HepG2 (cell line): Measurements from ENCODE around the gene CPNE4. TPM values are rescaled to one million over a fixed set of nuclear protein-coding genes. Genes with fewer than 3 reads are reported as not detected.

ENCODE experiments used
- ATAC-seq: fragments of 200-7000 bp; cut with Tn5 transposase; 3 replicates; pipeline ENCODE4 v1.9.1; 2020; ENCODE audit warnings: mild to moderate bottlenecking, moderate library complexity
- BruUV-seq: library from RNA; stranded (reverse); fragments of 400-500 nt; replicated peaks from 2 replicates; lab custom pipeline; 2021; lab: Mats Ljungman, UMichigan
- CTCF ChIA-PET: fragments of 300-600 bp; formaldehyde crosslinking; extraction: SDS; loops from one replicate; lab custom pipeline; 2021; ENCODE audit warnings: low total read pairs, inconsistent platforms, low intra/inter-chr PET ratio; lab: Yijun Ruan, JAX
- POLR2A ChIA-PET: fragments of 350-600 bp; sonication (Branson Sonifier 250); formaldehyde crosslinking; loops from one replicate; lab custom pipeline; 2020; ENCODE audit warnings: antibody characterized with exemption, inconsistent platforms; lab: Yijun Ruan, JAX
- DNase-seq: peaks from one replicate; pipeline ENCODE4 v3.0.0-alpha.2; 2015; ENCODE audit warnings: low spot score
- FAIRE-seq: peaks from 3 replicates; lab custom pipeline; 2011; peaks lifted over from hg19 to GRCh38; lab: Jason Lieb, UNC
- H2AFZ ChIP-seq: one replicate; pipeline ENCODE4 v1.6.1; 2011; ENCODE audit warnings: low read length, inconsistent platforms
- H3K27ac ChIP-seq: fragments of 300-600 bp; 3 replicates; pipeline ENCODE4 v1.8.0; 2011; ENCODE audit warnings: mixed run types, mild to moderate bottlenecking, mixed read lengths, low read length, inconsistent platforms; ENCODE audit not compliant: insufficient read depth; ENCODE audit errors: extremely low read length
- H3K27me3 ChIP-seq, 2 experiments: fragments of 200-600 bp in 1 of 2; 2 replicates in 1 of 2; 3 replicates in 1 of 2; pipeline versions ENCODE4 v1.6.0 to v1.8.0; 2011; ENCODE audit warnings: low read length in 2 of 2, mild to moderate bottlenecking in 2 of 2, moderate library complexity in 2 of 2, inconsistent platforms in 1 of 2; ENCODE audit not compliant: insufficient read depth in 2 of 2, control insufficient read depth in 1 of 2
- H3K36me3 ChIP-seq, 2 experiments: fragments of 200-600 bp in 1 of 2; replicated peaks in 1 of 2; 2 replicates in 1 of 2; 3 replicates in 1 of 2; pipeline versions ENCODE4 v1.5.1 to v1.8.0; 2011; ENCODE audit warnings: low read length in 2 of 2, inconsistent platforms in 1 of 2; ENCODE audit not compliant: insufficient read depth in 2 of 2, control insufficient read depth in 1 of 2
- H3K4me1 ChIP-seq: 2 replicates; pipeline ENCODE4 v1.5.1; 2012; ENCODE audit warnings: low read length, inconsistent platforms; ENCODE audit not compliant: insufficient read depth
- H3K4me2 ChIP-seq: 2 replicates; pipeline ENCODE4 v1.6.0; 2011; ENCODE audit warnings: low read depth, low read length, inconsistent platforms
- H3K4me3 ChIP-seq, 3 experiments: fragments of 200-600 bp in 1 of 3; sonication (generic), shearing (Covaris generic) in 1 of 3; replicated peaks in 1 of 3; 2 replicates each; pipeline ENCODE4 v1.5.1; 2011 to 2016; ENCODE audit warnings: low read length in 3 of 3, inconsistent platforms in 2 of 3, low read depth in 2 of 3, mild to moderate bottlenecking in 2 of 3, control low read depth in 1 of 3, mixed read lengths in 1 of 3; ENCODE audit not compliant: insufficient read depth in 1 of 3
- H3K79me2 ChIP-seq: one replicate; pipeline ENCODE4 v1.6.1; 2011; ENCODE audit warnings: low read length, inconsistent platforms; ENCODE audit not compliant: insufficient read depth
- H3K9ac ChIP-seq: 2 replicates; pipeline ENCODE4 v1.6.0; 2011; ENCODE audit warnings: mild to moderate bottlenecking, low read depth, low read length, inconsistent platforms; ENCODE audit not compliant: insufficient read depth
- H3K9me3 ChIP-seq: 2 replicates; pipeline ENCODE4 v1.5.1; 2012; ENCODE audit warnings: mild to moderate bottlenecking, low read length
- H4K20me1 ChIP-seq: 2 replicates; pipeline ENCODE4 v1.6.0; 2011; ENCODE audit warnings: inconsistent platforms, mild to moderate bottlenecking, low read length, moderate library complexity; ENCODE audit not compliant: insufficient read depth
- CHD2 ChIP-seq: IDR thresholded peaks from 2 replicates; pipeline ENCODE4 v1.6.1; 2011; ENCODE audit warnings: low read depth, low read length, improper control_type of control experiment
- DR1 ChIP-seq: sonication (generic); formaldehyde crosslinking; IDR thresholded peaks from 2 replicates; pipeline ENCODE4 v1.8.0; 2021; ENCODE audit warnings: mild to moderate bottlenecking, missing genetic modification reagents, inconsistent platforms
- NAIF1 ChIP-seq: sonication (generic); formaldehyde crosslinking; IDR thresholded peaks from 2 replicates; pipeline ENCODE4 v1.5.0; 2020; ENCODE audit warnings: mild to moderate bottlenecking, missing genetic modification reagents, borderline replicate concordance
- SOX13 ChIP-seq, 3 experiments: fragments of 450-650 bp in 1 of 3; sonication (generic) in 1 of 3; formaldehyde crosslinking in 1 of 3; IDR thresholded peaks in 2 of 3; conservative IDR thresholded peaks in 1 of 3; 2 replicates each; pipeline versions ENCODE4 v1.5.0 to v1.6.1; 2016 to 2020; ENCODE audit warnings: antibody characterized with exemption in 1 of 3, mild to moderate bottlenecking in 1 of 3, missing compliant biosample characterization in 1 of 3, missing genetic modification reagents in 1 of 3, moderate library complexity in 1 of 3
- TP53 ChIP-seq: sonication (generic); formaldehyde crosslinking; conservative IDR thresholded peaks from 2 replicates; pipeline ENCODE4 v1.4.0; 2020; ENCODE audit warnings: missing genetic modification reagents
- TRAFD1 ChIP-seq: sonication (generic); formaldehyde crosslinking; IDR thresholded peaks from 2 replicates; pipeline ENCODE4 v1.5.1; 2020; ENCODE audit warnings: missing genetic modification reagents, mild to moderate bottlenecking, borderline replicate concordance
- WIZ ChIP-seq: sonication (generic); formaldehyde crosslinking; IDR thresholded peaks from 2 replicates; pipeline ENCODE4 v1.5.1; 2020; ENCODE audit warnings: mild to moderate bottlenecking, missing genetic modification reagents
- ZC3H13 ChIP-seq: sonication (generic); formaldehyde crosslinking; IDR thresholded peaks from 2 replicates; pipeline ENCODE4 v1.8.1; 2023; ENCODE audit warnings: mild to moderate bottlenecking, missing genetic modification reagents, moderate library complexity
- ZNF720 ChIP-seq: sonication (generic); formaldehyde crosslinking; IDR thresholded peaks from 2 replicates; pipeline ENCODE4 v1.4.0; 2020; ENCODE audit warnings: missing genetic modification reagents
- ZNF75D ChIP-seq: sonication (generic); formaldehyde crosslinking; IDR thresholded peaks from 2 replicates; pipeline ENCODE4 v1.8.1; 2023; ENCODE audit warnings: missing genetic modification reagents, mild to moderate bottlenecking, borderline replicate concordance
- WGBS: methylation state at CpG from one replicate; pipeline ENCODE4 v1.1.6; 2017; ENCODE audit warnings: low lambda C conversion rate; 5-methylcytosine and 5-hydroxymethylcytosine counted together
- in situ Hi-C: cut with HindIII; loops from 2 replicates; pipeline ENCODE4 v1.10.0; 2017; ENCODE audit warnings: low pct_unique_long_range_greater_than_20kb; ENCODE audit not compliant: extremely low pct_ligation_motif_present
- intact Hi-C: fragments of 100-400 bp; cut with micrococcal nuclease; formaldehyde crosslinking; loops from one replicate; pipeline ENCODE4 v1.10.0; 2022; ENCODE audit not compliant: unreplicated experiment
- polyA plus RNA-seq, 8 experiments: library from polyadenylated mRNA; depleted of rRNA in 3 of 8; stranded (reverse) in 7 of 8; unstranded in 1 of 8; fragments of >200 nt; fragmentation: Illumina TruSeq in 4 of 8; extraction: Trizol in 4 of 8; gene quantifications; 2 replicates each; pipeline versions ENCODE4 v1.2.1 to v1.2.3, GENCODE V29; 2011 to 2016; ENCODE audit warnings: low read depth in 4 of 8, missing spikeins in 1 of 8, mixed read lengths in 1 of 8; ENCODE audit not compliant: insufficient read depth in 1 of 8
- total RNA-seq, 5 experiments: library from RNA; depleted of rRNA; stranded (reverse); fragments of >200 nt; fragmentation: Illumina TruSeq; extraction: Trizol; gene quantifications; 2 replicates each; pipeline ENCODE4 v1.2.3, GENCODE V29; 2016; ENCODE audit warnings: low read depth in 1 of 5
- TF ChIP-seq, protein P1 (sequence below): sonication (generic); formaldehyde crosslinking; IDR thresholded peaks from 2 replicates; pipeline ENCODE4 v1.4.0; 2020; ENCODE audit warnings: missing genetic modification reagents, mild to moderate bottlenecking, borderline replicate concordance

The CPNE4 gene
- total and polyA plus RNA-seq, 2 of the 13 experiments (the other 11 are each of a cell fraction or from before 2014, with no cell fraction given): not detected

- CTCF ChIA-PET: no interaction called here
- POLR2A ChIA-PET: no interaction called here
- Histone ChIP-seq H3K4me2 (peak overlapping the region; percentile 89), H2AFZ (peak overlapping the region; percentile 99), H3K36me3 (peaks cover 2 to 19% of the 10 kb centered on the region in 2 experiments; a peak in 3 of 5 replicates), H3K27me3 (peaks cover 0 to 13% of the 10 kb centered on the region in 2 experiments; a peak in 2 of 5 replicates), H4K20me1 (no peaks in the 10 kb centered on the region), H3K4me1 (peaks cover 19% of the 10 kb centered on the region), H3K79me2 (peaks cover 27% of the 10 kb centered on the region), H3K4me3 (peak overlapping the region; percentile 71 to 92 (median 91); a peak in 4 of 6 replicates), H3K9ac (no peak overlapping the region), H3K9me3 (no peaks in the 10 kb centered on the region), H3K27ac (no peak overlapping the region)
- TF ChIP-seq ZNF75D (no peak), TRAFD1 (CRISPR knock-in tag) (no peak)
- in situ Hi-C loops: no loop called here
- intact Hi-C loops: loop anchor here (5.0 kb wide), 1 partner anchor 121 kb away; the partner anchor contains the start of gene NUDT16
- DNase-seq: no peak
- BruUV-seq: no TSS peak
- no peak for ATAC-seq
- no peak for FAIRE-seq
Measured at GRCh38 chr3:131503320-131503635, 531.5 kb downstream of the CPNE4 start.

DNA sequence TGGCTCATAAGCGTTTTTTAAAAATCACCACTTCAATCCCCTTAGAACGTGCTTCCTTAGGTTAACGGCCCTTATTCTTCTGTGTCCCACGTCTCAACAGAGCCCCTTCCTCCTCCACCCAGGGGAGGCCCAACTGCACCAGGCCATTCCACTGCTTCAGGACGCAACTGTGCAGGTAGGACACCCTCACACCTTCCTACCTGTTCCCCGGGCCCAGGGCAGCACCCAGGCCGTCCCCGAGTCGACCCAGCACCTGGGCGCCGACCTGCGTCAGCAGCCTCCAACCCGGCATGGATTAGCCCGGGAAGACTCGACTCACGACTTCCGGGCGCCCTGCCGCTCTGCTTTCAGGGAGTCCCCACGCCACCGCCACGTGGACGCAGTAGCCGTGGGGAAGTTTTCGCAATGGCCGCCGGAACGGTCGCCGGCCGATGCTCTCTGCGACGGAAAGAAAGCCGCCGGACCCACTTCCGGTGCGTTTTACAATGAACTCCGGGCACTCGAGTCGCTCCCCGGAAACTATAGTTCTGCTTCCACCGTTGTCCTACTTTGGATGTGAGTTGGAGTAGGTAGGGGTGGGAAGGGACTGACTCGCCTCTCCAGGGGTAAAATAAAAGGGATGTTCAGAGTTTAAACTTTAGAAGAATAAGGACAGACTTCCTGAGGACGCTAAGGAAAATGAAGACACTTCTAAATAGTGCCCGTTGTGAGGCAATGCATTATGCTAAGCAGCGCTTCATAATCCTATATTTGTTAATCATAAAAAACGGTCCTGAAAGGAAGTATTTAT, 532.1 kb downstream of the CPNE4 start, which contains the start of gene MRPL3:
Gene MRPL3, minus strand, starts transcription at position 442 of the 790 bp plus-strand sequence. Its CDS starts 150 bp downstream, at position 292.
- H3K9ac ChIP-seq: peak within 1 kb of the TSS; percentile 97
- peaks cover 27% of the 10 kb centered on the region for H3K79me2 ChIP-seq
- peaks cover 2 to 23% of the 10 kb centered on the region in 2 experiments; a peak in 3 of 5 replicates for H3K36me3 ChIP-seq
- no TSS peak for BruUV-seq
- CTCF ChIA-PET: no interaction called here
- intact Hi-C loops: loop anchor here (5.0 kb wide), 1 partner anchor 120 kb away; the partner anchor contains the start of gene NUDT16
- peak within 1 kb of the TSS; percentile 71 to 92 (median 91) for H3K4me3 ChIP-seq
- POLR2A ChIA-PET: interaction anchor here (1.0 kb wide), 1 partner anchor 121 kb away, joined by 3 read pairs; no protein-coding TSS in a partner anchor
- H3K27ac ChIP-seq: peak within 1 kb of the TSS; percentile 86
- no peaks in the 10 kb centered on the region for H3K9me3 ChIP-seq
- peak; percentile 83 for DNase-seq
- peak; percentile 96 for ATAC-seq
- H3K4me1 ChIP-seq: peaks cover 19% of the 10 kb centered on the region
- peak within 1 kb of the TSS; percentile 99 for H2AFZ ChIP-seq
- no peak for FAIRE-seq
- H3K27me3 ChIP-seq: peaks cover 0 to 10% of the 10 kb centered on the region in 2 experiments; a peak in 2 of 5 replicates
- no peaks in the 10 kb centered on the region for H4K20me1 ChIP-seq
- in situ Hi-C loops: no loop called here
- H3K4me2 ChIP-seq: peak within 1 kb of the TSS; percentile 89
- WGBS: 6% methylated on average over 28 of the region's 47 CpGs
- TF ChIP-seq DR1 (CRISPR knock-in tag) (peak; percentile 77), ZNF720 (CRISPR knock-in tag) (peak; percentile 97), ZC3H13 (peak; percentile 89; the same call in 1 of the 2 replicates), CHD2 (0 out of 2 replicates have a peak, but pooled peaks have one; percentile 24), NAIF1 (0 out of 2 replicates have a peak, but pooled peaks have one; percentile 23), TP53 (CRISPR knock-in tag) (peak; percentile 89), SOX13 (IDR thresholded peaks at IDR 0.05) (no peak; the same call in 1 of the 2 replicates), SOX13 (CRISPR knock-in tag; conservative IDR thresholded peaks at IDR 0.05 in 1 of 2, IDR thresholded peaks at IDR 0.05 in 1 of 2) (peak in 1 of 2 experiments; percentile 55; a peak in 1 of 4 replicates), WIZ (peak; percentile 99)
- TF ChIP-seq, protein P1, sequence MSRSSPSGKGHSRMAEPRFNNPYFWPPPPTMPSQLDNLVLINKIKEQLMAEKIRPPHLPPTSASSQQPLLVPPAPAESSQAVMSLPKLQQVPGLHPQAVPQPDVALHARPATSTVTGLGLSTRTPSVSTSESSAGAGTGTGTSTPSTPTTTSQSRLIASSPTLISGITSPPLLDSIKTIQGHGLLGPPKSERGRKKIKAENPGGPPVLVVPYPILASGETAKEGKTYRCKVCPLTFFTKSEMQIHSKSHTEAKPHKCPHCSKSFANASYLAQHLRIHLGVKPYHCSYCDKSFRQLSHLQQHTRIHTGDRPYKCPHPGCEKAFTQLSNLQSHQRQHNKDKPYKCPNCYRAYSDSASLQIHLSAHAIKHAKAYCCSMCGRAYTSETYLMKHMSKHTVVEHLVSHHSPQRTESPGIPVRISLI (CRISPR knock-in tag): peak; percentile 33; the same call in 1 of the 2 replicates
